Globus pallidus (tissue), 1 donor: ENCODE measurements around the gene TMTC3.

ENCODE experiments used
- DNase-seq: peaks from one replicate; pipeline ENCODE4 v3.0.0-alpha.2; 2015; ENCODE audit warnings: low spot score

The TMTC3 gene

DNA sequence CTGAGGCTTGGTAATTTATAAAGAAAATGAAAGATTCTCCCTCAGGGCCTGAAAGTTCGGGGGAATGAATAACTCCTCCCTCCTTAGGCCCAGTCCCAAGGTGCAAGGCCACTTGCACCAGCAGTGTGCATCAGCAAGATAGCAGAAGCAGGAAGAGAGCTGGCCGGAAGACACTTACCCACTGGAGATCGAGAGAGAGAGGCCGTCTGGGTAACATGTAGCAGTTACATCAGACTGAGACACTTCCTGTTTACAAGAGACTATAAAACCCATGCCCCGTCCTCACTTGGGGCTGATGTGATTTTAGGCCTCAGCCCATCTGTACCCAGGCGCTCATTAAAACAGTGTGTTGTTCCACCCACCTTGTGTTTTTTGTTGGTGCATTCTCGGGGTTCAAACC lies 85.2 kb downstream of the TMTC3 start:
- DNase-seq = no peak

DNA sequence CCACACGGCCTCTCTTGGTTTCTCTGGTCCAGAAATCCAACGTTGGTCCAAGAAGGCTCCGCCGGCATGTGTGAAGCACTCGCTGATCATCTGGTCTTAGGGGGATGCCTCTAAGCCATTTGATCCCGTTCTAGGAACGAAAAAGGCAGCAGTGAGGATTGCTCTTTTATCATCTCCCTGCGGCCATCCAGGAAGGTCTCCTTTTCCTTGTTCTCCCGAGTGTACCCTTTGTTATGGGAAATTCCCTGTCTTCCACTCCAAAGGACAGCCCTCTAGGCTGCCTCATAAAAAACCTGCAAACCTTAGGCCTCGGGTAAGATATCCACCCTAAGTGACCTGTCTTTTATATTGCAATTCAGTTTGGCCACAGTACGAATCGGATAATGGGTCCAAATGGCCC lies 85.8 kb downstream of the TMTC3 start:
- DNase-seq = no peak

DNA sequence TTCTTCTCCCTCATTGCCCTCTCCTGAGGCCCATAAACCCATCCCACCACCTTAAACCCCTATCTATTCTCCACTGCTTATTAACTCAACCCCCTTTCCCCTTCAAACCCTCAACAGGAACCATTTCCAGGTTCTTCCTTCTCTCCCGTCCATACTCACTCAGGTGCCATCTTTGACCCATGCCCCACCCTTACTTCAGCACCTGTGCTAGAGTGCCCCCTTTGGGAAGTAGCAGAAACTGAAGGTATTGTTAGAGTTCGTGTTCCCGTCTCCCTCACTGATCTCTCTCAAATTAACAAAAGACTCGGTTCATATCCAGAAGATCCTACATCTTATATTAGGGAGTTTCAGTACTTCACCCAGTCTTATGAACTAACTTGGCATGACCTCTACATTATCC lies 86.6 kb downstream of the TMTC3 start:
- DNase-seq = no peak

DNA sequence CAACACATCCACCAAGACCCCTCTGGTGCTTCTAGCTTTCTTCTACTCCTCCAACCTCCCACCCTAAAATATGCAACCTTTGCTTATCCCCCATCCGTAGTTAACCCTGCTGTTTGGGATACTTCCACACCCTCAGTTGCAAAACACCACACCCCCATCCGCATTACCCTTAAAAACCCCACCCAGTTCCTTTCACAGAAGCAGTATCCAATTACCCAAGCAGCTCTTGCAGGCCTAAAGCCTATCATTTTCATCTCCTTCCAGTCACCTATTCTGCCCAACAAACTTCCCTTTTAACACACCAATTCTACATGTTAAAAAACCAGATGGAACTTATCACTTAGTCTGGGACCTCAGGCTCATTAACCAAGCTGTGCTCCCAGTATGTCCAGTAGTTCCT lies 88.2 kb downstream of the TMTC3 start:
- DNase-seq = no peak

DNA sequence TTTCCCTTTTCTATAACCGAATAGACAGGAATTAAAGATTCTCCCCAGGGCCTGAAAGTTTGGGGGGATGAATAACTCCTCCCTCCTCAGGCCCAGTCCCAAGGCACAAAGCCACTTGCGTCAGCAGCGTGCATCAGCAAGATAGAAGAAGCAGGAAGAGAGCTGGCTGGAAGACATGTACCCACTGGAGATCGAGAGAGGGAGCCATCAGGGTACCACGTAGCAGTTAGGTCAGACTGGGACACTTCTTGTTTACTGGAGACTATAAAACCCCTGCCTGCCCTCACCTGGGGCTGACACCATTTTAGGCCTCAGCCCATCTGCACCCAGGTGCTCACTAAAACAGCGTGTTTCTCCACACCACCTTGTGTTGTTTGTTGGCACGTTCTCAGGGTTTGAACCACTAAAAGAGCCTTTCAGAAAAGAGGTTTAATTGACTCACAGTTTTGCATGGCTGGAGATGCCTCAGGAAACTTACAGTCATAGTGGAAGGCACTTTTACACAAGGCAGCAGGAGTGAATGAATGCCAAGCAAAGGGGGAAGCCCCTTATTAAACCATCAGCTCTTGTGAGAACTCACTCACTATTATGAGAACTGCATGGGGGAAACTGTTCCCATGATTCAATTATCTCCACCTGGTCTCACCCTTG lies 93.2 kb downstream of the TMTC3 start:
- no peak for DNase-seq

DNA sequence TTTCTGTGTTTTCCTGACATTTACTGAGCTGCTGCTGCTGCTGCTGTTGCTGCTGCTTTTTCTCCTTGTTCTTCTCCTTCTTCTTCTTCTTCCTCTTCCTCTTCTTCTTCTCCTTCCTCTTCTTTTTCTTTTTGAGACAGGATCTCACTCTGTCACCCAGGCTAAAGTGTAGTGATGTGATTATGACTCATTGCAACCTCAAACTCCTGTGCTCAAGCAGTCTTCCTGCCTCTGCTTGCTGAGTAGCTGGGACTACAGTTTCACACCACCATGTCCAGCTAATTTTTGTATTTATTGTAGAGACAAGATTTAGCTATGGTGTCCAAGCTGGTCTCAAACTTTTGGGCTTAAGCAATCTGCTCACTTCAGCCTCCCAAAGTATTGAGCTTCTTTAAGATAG lies 95.8 kb downstream of the TMTC3 start:
- no peak for DNase-seq

DNA sequence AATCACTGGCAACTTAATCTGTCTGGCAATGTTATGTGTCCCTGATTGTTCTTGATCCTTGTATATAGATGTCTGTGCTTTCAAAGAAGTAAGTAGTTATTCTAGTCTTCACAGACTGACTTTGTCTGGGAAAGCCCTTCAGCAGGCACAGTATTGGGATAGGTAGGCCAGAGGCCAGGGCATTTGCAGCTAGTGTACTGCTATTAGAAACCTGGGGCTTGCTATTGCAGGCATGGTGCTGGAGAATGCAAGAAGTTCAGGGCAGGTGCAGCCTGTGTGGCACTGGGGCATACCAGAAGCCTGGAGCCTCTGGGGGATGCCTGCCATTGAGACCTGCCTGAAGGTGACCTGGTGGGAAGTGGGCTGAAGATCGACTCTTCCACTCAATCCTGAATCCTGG lies 96.3 kb downstream of the TMTC3 start:
- DNase-seq = no peak

DNA sequence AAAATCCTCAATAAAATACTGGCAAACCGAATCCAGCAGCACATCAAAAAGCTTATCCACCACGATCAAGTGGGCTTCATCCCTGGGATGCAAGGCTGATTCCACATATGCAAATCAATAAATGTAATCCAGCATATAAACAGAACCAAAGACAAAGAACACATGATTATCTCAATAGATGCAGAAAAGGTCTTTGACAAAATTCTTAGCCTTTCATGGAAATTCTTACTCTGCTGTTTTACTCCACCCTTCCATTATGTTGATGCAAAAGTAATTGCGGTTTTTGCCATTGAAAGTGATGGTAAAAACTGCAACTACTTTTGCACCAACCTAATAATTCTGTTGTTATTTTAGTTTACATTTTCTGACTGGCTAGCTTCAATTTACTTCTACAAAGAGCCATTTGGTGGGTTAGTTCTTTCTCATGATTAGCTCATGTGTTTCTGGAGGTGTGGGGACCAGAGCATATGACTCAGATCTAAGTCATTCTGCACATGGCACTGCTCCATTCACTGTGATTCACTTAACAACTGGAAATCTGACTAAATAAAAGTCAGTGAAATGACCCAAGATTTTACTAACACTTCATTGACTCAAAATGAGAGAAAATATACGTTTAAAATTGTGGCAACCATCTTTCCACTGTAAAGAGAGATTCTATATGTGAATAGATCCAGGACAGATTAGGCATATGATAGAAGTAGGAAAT lies 99.9 kb downstream of the TMTC3 start:
- DNase-seq = no peak

DNA sequence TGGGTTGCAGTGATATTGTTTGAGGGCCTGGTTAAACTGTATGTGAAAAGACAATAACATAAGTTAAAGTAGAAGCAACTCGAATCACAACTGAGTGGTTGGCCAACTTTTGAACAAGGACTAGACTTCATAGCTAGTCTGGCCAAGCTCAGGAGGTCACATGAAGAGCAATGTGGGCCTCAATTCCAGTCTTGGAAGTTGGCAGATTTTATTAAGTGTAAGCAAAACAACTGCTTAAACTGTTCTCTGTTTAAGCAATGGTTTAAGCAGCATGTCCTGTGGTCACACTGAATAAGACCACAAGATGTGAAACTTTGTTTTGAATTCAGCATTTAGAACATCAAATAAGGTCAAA lies 100.4 kb downstream of the TMTC3 start:
- DNase-seq = no peak

DNA sequence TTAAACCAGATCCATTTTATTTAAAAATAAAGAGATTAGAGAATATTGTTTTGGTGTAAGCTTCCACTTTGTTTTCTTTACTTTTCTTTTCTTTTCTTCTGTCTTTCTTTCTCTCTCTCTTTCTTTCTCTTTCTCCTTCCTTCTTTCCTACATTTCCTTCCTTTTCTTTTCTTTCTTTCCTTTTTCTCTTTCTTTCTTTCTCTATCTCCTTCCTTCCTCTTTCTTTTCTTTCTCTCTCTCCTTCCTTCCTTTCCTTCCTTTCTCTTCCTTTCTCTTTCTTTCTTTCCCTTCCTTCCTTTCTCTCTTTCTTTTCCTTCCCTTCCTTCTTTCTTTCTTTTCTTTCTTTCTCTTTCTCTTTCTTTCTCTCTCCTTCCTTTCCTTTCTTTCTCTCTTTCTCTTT lies 100.8 kb downstream of the TMTC3 start:
- no peak for DNase-seq

DNA sequence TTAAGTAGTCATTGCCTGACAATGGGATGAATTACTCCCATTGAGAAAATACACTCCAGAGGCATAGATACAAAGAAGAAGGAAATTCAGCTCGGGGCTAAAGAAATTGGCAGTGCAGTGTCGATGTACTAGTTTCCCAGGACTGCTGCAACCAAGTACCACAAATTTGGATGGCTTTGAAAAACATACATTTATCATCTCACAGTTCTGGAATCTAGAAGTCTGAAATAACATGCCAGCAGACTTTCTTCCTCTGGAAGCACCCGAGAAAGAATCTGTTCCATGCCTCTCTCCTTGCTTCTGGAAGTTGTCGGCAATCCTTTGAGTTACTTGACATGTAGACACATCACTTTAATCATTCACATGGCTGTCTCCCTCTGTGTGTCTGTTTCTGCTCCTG lies 101.9 kb downstream of the TMTC3 start:
- no peak for DNase-seq

DNA sequence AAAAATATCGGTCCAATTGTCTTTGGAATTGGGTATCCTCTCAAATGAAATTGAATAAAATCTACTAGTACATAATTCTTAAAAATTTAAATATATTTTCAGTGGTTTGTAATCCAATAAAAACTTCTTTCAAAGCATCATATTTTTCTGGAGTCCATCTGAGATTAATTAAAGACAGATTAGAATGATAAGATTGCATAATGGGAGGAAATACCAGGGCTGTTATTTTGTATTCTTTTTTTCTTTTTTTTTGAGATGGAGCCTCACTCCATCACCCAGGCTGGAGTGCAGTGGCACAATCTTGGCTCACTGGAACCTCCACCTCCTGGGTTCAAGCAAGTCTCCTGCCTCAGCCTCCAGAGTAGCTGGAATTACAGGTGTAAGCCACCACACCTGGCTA lies 103.8 kb downstream of the TMTC3 start:
- no peak for DNase-seq

DNA sequence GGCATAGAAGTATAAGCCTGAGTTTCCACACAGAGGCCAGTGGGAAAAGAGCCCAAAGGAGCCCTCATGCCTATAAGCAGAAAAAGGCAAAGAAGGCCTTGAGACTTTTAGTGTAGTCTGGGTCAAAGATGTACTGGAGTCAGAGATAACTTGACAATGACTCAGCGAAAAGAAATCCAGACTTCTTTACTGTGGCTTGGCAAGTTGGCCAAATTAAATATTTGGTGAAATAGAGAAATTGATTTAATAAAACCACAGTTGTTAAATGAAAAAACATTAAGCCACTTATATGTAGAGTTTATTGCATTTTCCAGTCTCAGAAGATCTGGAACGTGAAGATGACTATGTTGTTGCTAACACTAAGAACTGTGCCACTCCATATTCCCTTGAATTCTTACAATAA lies 105.1 kb downstream of the TMTC3 start:
- DNase-seq = no peak

DNA sequence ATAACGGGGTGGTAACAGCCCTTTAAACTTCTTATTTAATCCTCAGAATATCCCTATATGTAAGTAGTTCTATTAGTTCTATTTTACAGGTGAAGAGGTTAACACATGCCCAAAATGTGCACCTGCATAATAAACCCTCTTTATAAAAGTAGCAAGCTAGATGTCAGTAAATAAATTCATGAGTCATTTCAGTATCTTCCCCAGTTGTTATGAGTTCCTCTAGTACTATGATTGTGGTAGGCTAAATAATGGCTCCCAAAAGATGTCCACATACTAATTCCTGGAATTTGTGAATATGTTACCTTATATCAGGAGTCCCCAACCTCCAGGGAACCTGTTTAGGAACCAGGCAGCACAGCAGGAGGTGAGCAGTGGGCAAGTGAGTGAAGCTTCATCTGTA lies 106.5 kb downstream of the TMTC3 start:
- no peak for DNase-seq
